ENCODE data around the gene NME7.

Gene NME7

GRCh38 chr1:169160845-169161495 is 206.6 kb downstream of the NME7 start:
- H3F3A ChIP-seq (ENCODE audit: low read depth) = no peaks in the 10 kb centered on the region
- H3K27me3 ChIP-seq (ENCODE audit: insufficient read depth, low read length, poor library complexity, severe bottlenecking) = no peaks in the 10 kb centered on the region
- no peaks in the 10 kb centered on the region for H3K9me2 ChIP-seq (replicated peaks; ENCODE audit: low read depth, low read length)
- H3K36me3 ChIP-seq (ENCODE audit: insufficient read depth, low read length) = no peaks in the 10 kb centered on the region
- H2AFZ ChIP-seq (ENCODE audit: low read length) = no peak overlapping the region
- H4K20me1 ChIP-seq (ENCODE audit: insufficient read depth, low read length, poor library complexity, severe bottlenecking) = no peaks in the 10 kb centered on the region
- H3K4me2 ChIP-seq (ENCODE audit: low read depth, low read length, poor library complexity, severe bottlenecking) = no peak overlapping the region
- no peaks in the 10 kb centered on the region for H3K9me3 ChIP-seq (ENCODE audit: insufficient read depth, low read depth, low read length)
- TF ChIP-seq EZH2phosphoT487 (IDR thresholded peaks at IDR 0.05; ENCODE audit: borderline replicate concordance) (no peak), CTCF (conservative IDR thresholded peaks at IDR 0.05; ENCODE audit: low read length) (no peak)
- H3K79me2 ChIP-seq (ENCODE audit: insufficient read depth, low read length) = no peaks in the 10 kb centered on the region
- H3K9ac ChIP-seq (ENCODE audit: low read depth, low read length, poor library complexity, severe bottlenecking) = no peak overlapping the region
- H3K4me1 ChIP-seq (ENCODE audit: insufficient read depth, low read length, poor library complexity, severe bottlenecking) = no peaks in the 10 kb centered on the region
- H3K4me3 ChIP-seq (ENCODE audit: low read length, poor library complexity, severe bottlenecking) = no peak overlapping the region

- no peak for TF ChIP-seq EZH2phosphoT487 (IDR thresholded peaks at IDR 0.05; ENCODE audit: borderline replicate concordance)
- no peak for TF ChIP-seq CTCF (conservative IDR thresholded peaks at IDR 0.05; ENCODE audit: low read length)
- Histone ChIP-seq H2AFZ (ENCODE audit: low read length) (no peak overlapping the region), H3K4me1 (ENCODE audit: insufficient read depth, low read length, poor library complexity, severe bottlenecking) (no peaks in the 10 kb centered on the region), H3K4me3 (ENCODE audit: low read length, poor library complexity, severe bottlenecking) (no peak overlapping the region), H3K36me3 (ENCODE audit: insufficient read depth, low read length) (no peaks in the 10 kb centered on the region), H3K9me3 (ENCODE audit: insufficient read depth, low read depth, low read length) (no peaks in the 10 kb centered on the region), H3F3A (ENCODE audit: low read depth) (no peaks in the 10 kb centered on the region), H3K9me2 (replicated peaks; ENCODE audit: low read depth, low read length) (no peaks in the 10 kb centered on the region), H3K79me2 (ENCODE audit: insufficient read depth, low read length) (no peaks in the 10 kb centered on the region), H3K9ac (ENCODE audit: low read depth, low read length, poor library complexity, severe bottlenecking) (no peak overlapping the region), H3K27me3 (ENCODE audit: insufficient read depth, low read length, poor library complexity, severe bottlenecking) (no peaks in the 10 kb centered on the region), H4K20me1 (ENCODE audit: insufficient read depth, low read length, poor library complexity, severe bottlenecking) (no peaks in the 10 kb centered on the region), H3K4me2 (ENCODE audit: low read depth, low read length, poor library complexity, severe bottlenecking) (no peak overlapping the region)
Observed at GRCh38 chr1:169156580-169156979, 211.0 kb downstream of the NME7 start.

GRCh38 chr1:169155675-169156074 is 211.9 kb downstream of the NME7 start:
- H3K4me3 ChIP-seq (ENCODE audit: low read length, poor library complexity, severe bottlenecking) = no peak overlapping the region
- H4K20me1 ChIP-seq (ENCODE audit: insufficient read depth, low read length, poor library complexity, severe bottlenecking) = no peaks in the 10 kb centered on the region
- no peak overlapping the region for H3K9ac ChIP-seq (ENCODE audit: low read depth, low read length, poor library complexity, severe bottlenecking)
- no peaks in the 10 kb centered on the region for H3K9me2 ChIP-seq (replicated peaks; ENCODE audit: low read depth, low read length)
- H3K27me3 ChIP-seq (ENCODE audit: insufficient read depth, low read length, poor library complexity, severe bottlenecking) = no peaks in the 10 kb centered on the region
- H3K4me1 ChIP-seq (ENCODE audit: insufficient read depth, low read length, poor library complexity, severe bottlenecking) = no peaks in the 10 kb centered on the region
- H3F3A ChIP-seq (ENCODE audit: low read depth) = no peaks in the 10 kb centered on the region
- H2AFZ ChIP-seq (ENCODE audit: low read length) = no peak overlapping the region
- no peak for TF ChIP-seq CTCF (conservative IDR thresholded peaks at IDR 0.05; ENCODE audit: low read length)
- TF ChIP-seq EZH2phosphoT487 (IDR thresholded peaks at IDR 0.05; ENCODE audit: borderline replicate concordance) = no peak
- H3K9me3 ChIP-seq (ENCODE audit: insufficient read depth, low read depth, low read length) = no peaks in the 10 kb centered on the region
- H3K4me2 ChIP-seq (ENCODE audit: low read depth, low read length, poor library complexity, severe bottlenecking) = no peak overlapping the region
- no peaks in the 10 kb centered on the region for H3K36me3 ChIP-seq (ENCODE audit: insufficient read depth, low read length)
- H3K79me2 ChIP-seq (ENCODE audit: insufficient read depth, low read length) = no peaks in the 10 kb centered on the region

All from Loucy (cell line).